Hepatocyte (in vitro differentiated cells): Measurements from ENCODE around the gene CLEC14A.

Experiments
- CTCF ChIP-seq: fragments of 200-600 bp; sonication (generic); IDR thresholded peaks from 2 replicates; pipeline ENCODE4 v1.5.1; 2016; ENCODE audit warnings: antibody characterized with exemption, mild to moderate bottlenecking; ENCODE audit not compliant: poor library complexity
- EZH2 ChIP-seq: fragments of 200-600 bp; sonication (generic); IDR thresholded peaks from 2 replicates; pipeline ENCODE4 v1.6.1; 2016; ENCODE audit warnings: antibody characterized with exemption, mild to moderate bottlenecking, borderline replicate concordance

DNA sequence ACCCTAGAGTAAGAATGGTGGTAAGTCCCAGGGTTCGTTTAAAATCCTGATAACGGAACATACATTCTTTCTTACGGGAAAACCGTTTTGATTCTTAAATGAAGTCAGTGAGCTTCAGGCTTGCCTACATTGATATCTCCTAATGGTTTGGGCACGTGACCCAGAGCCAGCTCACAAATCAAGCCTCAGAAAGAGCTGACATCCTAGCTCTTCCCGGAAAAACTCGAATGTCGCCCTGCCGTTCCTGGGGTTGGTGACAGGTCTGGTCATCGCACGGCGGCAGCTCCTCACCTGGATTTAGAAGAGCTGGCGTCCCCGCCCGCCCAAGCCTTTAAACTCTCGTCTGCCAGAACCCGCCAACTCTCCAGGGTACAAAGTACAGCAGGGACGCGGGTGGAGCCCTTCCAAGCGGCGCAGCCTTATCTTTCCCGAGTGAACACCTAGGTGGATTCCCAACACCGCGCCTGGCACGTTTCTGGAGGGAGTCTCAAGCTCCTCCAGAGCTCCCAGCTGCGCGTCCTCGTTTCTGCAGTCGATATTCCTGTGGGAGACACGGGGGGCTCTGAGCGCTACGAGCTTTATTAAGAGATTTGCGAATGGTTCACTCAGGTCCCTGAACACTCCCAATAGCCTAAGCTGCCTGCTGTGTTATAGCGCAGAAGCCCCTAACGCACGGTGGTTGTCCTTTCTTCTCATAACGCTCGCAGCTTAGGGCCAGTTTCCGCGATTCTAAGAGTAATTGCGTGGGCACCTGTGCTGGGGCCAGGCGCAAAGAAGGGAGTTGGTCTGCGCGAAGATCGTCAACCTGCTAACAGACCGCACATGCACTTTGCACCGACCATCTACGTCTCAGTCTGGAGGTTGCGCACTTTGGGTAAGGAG lies 47.9 kb downstream of the CLEC14A start, which contains the start of gene SSTR1:
- no peak for TF ChIP-seq CTCF
- peak; percentile 31 for TF ChIP-seq EZH2
